B cell (primary cell): ENCODE measurements around the gene AURKAIP1.

Source experiments
- EZH2 ChIP-seq: IDR thresholded peaks from 2 replicates; pipeline ENCODE4 v1.6.1; 2012; ENCODE audit warnings: borderline replicate concordance, low read depth, mild to moderate bottlenecking, moderate library complexity, low read length; ENCODE audit not compliant: insufficient read depth, poor library complexity, severe bottlenecking
- TF ChIP-seq, protein P1 (sequence below): fragments of 200-600 bp; IDR thresholded peaks from one replicate; pipeline ENCODE4 v1.8.0; 2022; ENCODE audit warnings: antibody characterized with exemption, mild to moderate bottlenecking

DNA sequence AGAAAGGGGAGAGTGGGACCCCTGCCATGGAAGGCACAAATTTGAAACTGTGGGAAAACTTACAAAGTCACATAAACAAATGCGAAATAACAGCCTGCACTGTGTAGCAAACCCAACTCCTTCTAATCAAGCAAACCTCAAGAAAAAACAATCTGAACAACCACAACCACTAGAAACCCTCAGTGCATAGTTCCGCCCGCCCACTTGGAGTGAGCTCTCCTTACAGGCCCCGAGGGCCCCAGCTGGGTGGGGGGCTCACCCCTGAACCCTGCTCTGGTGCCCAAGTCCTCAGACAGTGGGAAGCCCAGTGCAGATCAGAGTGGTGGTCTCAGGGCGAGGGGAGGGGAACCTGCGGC is 15.7 kb downstream of the AURKAIP1 start:
- TF ChIP-seq, protein P1, sequence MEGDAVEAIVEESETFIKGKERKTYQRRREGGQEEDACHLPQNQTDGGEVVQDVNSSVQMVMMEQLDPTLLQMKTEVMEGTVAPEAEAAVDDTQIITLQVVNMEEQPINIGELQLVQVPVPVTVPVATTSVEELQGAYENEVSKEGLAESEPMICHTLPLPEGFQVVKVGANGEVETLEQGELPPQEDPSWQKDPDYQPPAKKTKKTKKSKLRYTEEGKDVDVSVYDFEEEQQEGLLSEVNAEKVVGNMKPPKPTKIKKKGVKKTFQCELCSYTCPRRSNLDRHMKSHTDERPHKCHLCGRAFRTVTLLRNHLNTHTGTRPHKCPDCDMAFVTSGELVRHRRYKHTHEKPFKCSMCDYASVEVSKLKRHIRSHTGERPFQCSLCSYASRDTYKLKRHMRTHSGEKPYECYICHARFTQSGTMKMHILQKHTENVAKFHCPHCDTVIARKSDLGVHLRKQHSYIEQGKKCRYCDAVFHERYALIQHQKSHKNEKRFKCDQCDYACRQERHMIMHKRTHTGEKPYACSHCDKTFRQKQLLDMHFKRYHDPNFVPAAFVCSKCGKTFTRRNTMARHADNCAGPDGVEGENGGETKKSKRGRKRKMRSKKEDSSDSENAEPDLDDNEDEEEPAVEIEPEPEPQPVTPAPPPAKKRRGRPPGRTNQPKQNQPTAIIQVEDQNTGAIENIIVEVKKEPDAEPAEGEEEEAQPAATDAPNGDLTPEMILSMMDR, result no peak
- TF ChIP-seq EZH2, result no peak
